Measurements from ENCODE around the gene STXBP6.

Gene STXBP6

GRCh38 chr14:24920265-24921075 is 129.5 kb downstream of the STXBP6 start:
- TF ChIP-seq EP300 (IDR thresholded peaks at IDR 0.05; ENCODE audit: borderline replicate concordance): no peak
- no peak for TF ChIP-seq YY1 (IDR thresholded peaks at IDR 0.05; ENCODE audit: low read depth)
- no peak for TF ChIP-seq CEBPB (IDR thresholded peaks at IDR 0.05)
- no peak for TF ChIP-seq EGR1 (IDR thresholded peaks at IDR 0.05)
- no peak for TF ChIP-seq FOXM1 (IDR thresholded peaks at IDR 0.05; ENCODE audit: borderline replicate concordance, low read depth)
- TF ChIP-seq CREB1 (IDR thresholded peaks at IDR 0.05; ENCODE audit: low read depth): no peak
- TF ChIP-seq RAD21 (IDR thresholded peaks at IDR 0.05; ENCODE audit: low read depth): no peak
- TF ChIP-seq MAX (IDR thresholded peaks at IDR 0.05): no peak
- TF ChIP-seq TAF1 (IDR thresholded peaks at IDR 0.05; ENCODE audit: low read depth): no peak
- no peak for TF ChIP-seq REST (IDR thresholded peaks at IDR 0.05; ENCODE audit: low read depth)
- no peak for TF ChIP-seq NFIC (IDR thresholded peaks at IDR 0.05)
- TF ChIP-seq ZBTB7A (IDR thresholded peaks at IDR 0.05; ENCODE audit: low read depth): no peak

GRCh38 chr14:24918822-24919221 is 131.1 kb downstream of the STXBP6 start:
- TF ChIP-seq FOXM1 (IDR thresholded peaks at IDR 0.05; ENCODE audit: borderline replicate concordance, low read depth) (no peak), EGR1 (IDR thresholded peaks at IDR 0.05) (no peak), CEBPB (IDR thresholded peaks at IDR 0.05) (no peak)

- TF ChIP-seq TCF12 (IDR thresholded peaks at IDR 0.05; ENCODE audit: low read depth) (no peak), CREB1 (IDR thresholded peaks at IDR 0.05; ENCODE audit: low read depth) (no peak), EGR1 (IDR thresholded peaks at IDR 0.05) (no peak), YY1 (IDR thresholded peaks at IDR 0.05; ENCODE audit: low read depth) (no peak), TAF1 (IDR thresholded peaks at IDR 0.05; ENCODE audit: low read depth) (no peak), TEAD4 (IDR thresholded peaks at IDR 0.05) (no peak), MAX (IDR thresholded peaks at IDR 0.05) (no peak), EP300 (IDR thresholded peaks at IDR 0.05; ENCODE audit: borderline replicate concordance) (no peak), ZBTB7A (IDR thresholded peaks at IDR 0.05; ENCODE audit: low read depth) (no peak), CEBPB (IDR thresholded peaks at IDR 0.05) (no peak), NFIC (IDR thresholded peaks at IDR 0.05) (no peak), REST (IDR thresholded peaks at IDR 0.05; ENCODE audit: low read depth) (no peak), RAD21 (IDR thresholded peaks at IDR 0.05; ENCODE audit: low read depth) (no peak)
Measured at GRCh38 chr14:24915958-24916595, 133.9 kb downstream of the STXBP6 start.

- TF ChIP-seq FOXM1 (IDR thresholded peaks at IDR 0.05; ENCODE audit: borderline replicate concordance, low read depth): no peak
- no peak for TF ChIP-seq TAF1 (IDR thresholded peaks at IDR 0.05; ENCODE audit: low read depth)
- TF ChIP-seq REST (IDR thresholded peaks at IDR 0.05; ENCODE audit: low read depth): no peak
- TF ChIP-seq EGR1 (IDR thresholded peaks at IDR 0.05): no peak
- TF ChIP-seq NFIC (IDR thresholded peaks at IDR 0.05): no peak
- no peak for TF ChIP-seq RAD21 (IDR thresholded peaks at IDR 0.05; ENCODE audit: low read depth)
- TF ChIP-seq TEAD4 (IDR thresholded peaks at IDR 0.05): no peak
- no peak for TF ChIP-seq CEBPB (IDR thresholded peaks at IDR 0.05)
- no peak for TF ChIP-seq YY1 (IDR thresholded peaks at IDR 0.05; ENCODE audit: low read depth)
Measured at GRCh38 chr14:24915403-24915921, 134.5 kb downstream of the STXBP6 start.

- TF ChIP-seq RAD21 (IDR thresholded peaks at IDR 0.05; ENCODE audit: low read depth) (no peak), EGR1 (IDR thresholded peaks at IDR 0.05) (no peak), YY1 (IDR thresholded peaks at IDR 0.05; ENCODE audit: low read depth) (no peak), CEBPB (IDR thresholded peaks at IDR 0.05) (no peak), TCF12 (IDR thresholded peaks at IDR 0.05; ENCODE audit: low read depth) (no peak), CREB1 (IDR thresholded peaks at IDR 0.05; ENCODE audit: low read depth) (no peak), REST (IDR thresholded peaks at IDR 0.05; ENCODE audit: low read depth) (no peak), TAF1 (IDR thresholded peaks at IDR 0.05; ENCODE audit: low read depth) (no peak), EP300 (IDR thresholded peaks at IDR 0.05; ENCODE audit: borderline replicate concordance) (no peak), ZBTB7A (IDR thresholded peaks at IDR 0.05; ENCODE audit: low read depth) (no peak), NFIC (IDR thresholded peaks at IDR 0.05) (no peak), USF1 (IDR thresholded peaks at IDR 0.05) (no peak)
Measured at GRCh38 chr14:24913746-24914145, 136.2 kb downstream of the STXBP6 start.

All from Ishikawa (cell line).